B cell (primary cell): Measurements from ENCODE around the gene ZNRD2. TPM values are rescaled to one million over a fixed set of nuclear protein-coding genes. Genes with fewer than 3 reads are reported as not detected.

Source experiments
- ATAC-seq: fragments of 200-7000 bp; cut with Tn5 transposase; one replicate; pipeline ENCODE4 v1.10.0; 2021; ENCODE audit warnings: low read depth, mild to moderate bottlenecking, moderate number of reproducible peaks, moderate library complexity
- CTCF ChIA-PET: fragments of 350-600 bp; sonication (Branson Sonifier 250); formaldehyde crosslinking; loops from one replicate; lab custom pipeline; 2021; ENCODE audit warnings: antibody characterized with exemption, inconsistent platforms; lab: Charles Lee
- POLR2A ChIA-PET: fragments of 350-600 bp; sonication (Branson Sonifier 250); formaldehyde crosslinking; loops from one replicate; lab custom pipeline; 2021; ENCODE audit warnings: antibody characterized with exemption; lab: Charles Lee
- DNase-seq: peaks from one replicate; pipeline ENCODE4 v3.0.0; 2013
- H2AFZ ChIP-seq: 2 replicates; pipeline ENCODE4 v1.6.1; 2012; ENCODE audit warnings: mild to moderate bottlenecking, low read depth, low read length; ENCODE audit not compliant: insufficient read depth, poor library complexity, severe bottlenecking
- H3K27ac ChIP-seq, 2 donors: 1 replicate in 1 of 2; 2 replicates in 1 of 2; pipeline ENCODE4 v1.5.1; 2012 to 2013; ENCODE audit warnings: low read length in 2 of 2, mild to moderate bottlenecking in 2 of 2, moderate library complexity in 1 of 2
- H3K27me3 ChIP-seq, 4 experiments: fragments of 200-600 bp in 1 of 4; sonication (generic) in 1 of 4; replicated peaks in 1 of 4; 1 replicate in 2 of 4; 2 replicates in 2 of 4; pipeline versions ENCODE4 v1.6.1 to v1.7.0; 2013 to 2016; ENCODE audit warnings: low read length in 3 of 4, mild to moderate bottlenecking in 2 of 4, mixed read lengths in 1 of 4, moderate library complexity in 1 of 4; ENCODE audit not compliant: insufficient read depth in 4 of 4, control insufficient read depth in 3 of 4; ENCODE audit errors: control extremely low read depth in 1 of 4
- H3K36me3 ChIP-seq, 2 experiments: replicated peaks in 1 of 2; 1 replicate in 1 of 2; 2 replicates in 1 of 2; pipeline versions ENCODE4 v1.6.1 to v1.7.1; 2013; ENCODE audit warnings: low read length in 1 of 2; ENCODE audit not compliant: insufficient read depth in 2 of 2, control insufficient read depth in 1 of 2; ENCODE audit errors: control extremely low read depth in 1 of 2, extremely low read depth in 1 of 2
- H3K4me1 ChIP-seq, 2 donors: fragments of 200-600 bp in 1 of 2; sonication (generic) in 1 of 2; 1 replicate in 1 of 2; 2 replicates in 1 of 2; pipeline versions ENCODE4 v1.5.1 to v1.6.1; 2013 to 2017; ENCODE audit warnings: low read length in 2 of 2; ENCODE audit not compliant: control insufficient read depth in 2 of 2, insufficient read depth in 2 of 2
- H3K4me2 ChIP-seq: replicated peaks from 2 replicates; pipeline ENCODE3; 2012; ENCODE audit warnings: mild to moderate bottlenecking, low read depth, low read length; ENCODE audit not compliant: poor library complexity, severe bottlenecking
- H3K4me3 ChIP-seq, 5 experiments: fragments of 200-600 bp in 1 of 5; sonication (generic) in 1 of 5; 1 replicate in 3 of 5; 2 replicates in 2 of 5; pipeline versions ENCODE4 v1.5.1 to v1.7.0; 2011 to 2016; ENCODE audit warnings: low read length in 4 of 5, mild to moderate bottlenecking in 4 of 5, low read depth in 2 of 5, control low read depth in 1 of 5, moderate library complexity in 1 of 5; ENCODE audit not compliant: insufficient read depth in 1 of 5; ENCODE audit errors: control extremely low read depth in 1 of 5, extremely low read depth in 1 of 5
- H3K79me2 ChIP-seq: fragments of 200-600 bp; sonication (generic); one replicate; pipeline ENCODE4 v1.6.0; 2016; ENCODE audit warnings: low read length; ENCODE audit not compliant: control insufficient read depth, insufficient read depth
- H3K9ac ChIP-seq: fragments of 200-600 bp; sonication (generic); 2 replicates; pipeline ENCODE4 v1.6.1; 2017; ENCODE audit warnings: mild to moderate bottlenecking, low read length, moderate library complexity
- H3K9me3 ChIP-seq, 3 donors: one replicate each; pipeline versions ENCODE4 v1.6.1 to v1.7.1; 2013; ENCODE audit warnings: low read length in 2 of 3; ENCODE audit not compliant: control insufficient read depth in 2 of 3, insufficient read depth in 1 of 3; ENCODE audit errors: control extremely low read depth in 1 of 3
- H4K20me1 ChIP-seq: 2 replicates; pipeline ENCODE4 v1.6.0; 2012; ENCODE audit warnings: mild to moderate bottlenecking, low read length; ENCODE audit not compliant: insufficient read depth, control insufficient read depth, poor library complexity, severe bottlenecking
- H3K27ac Mint-ChIP-seq: one replicate; pipeline ENCODE4 v1.8.0; 2021; ENCODE audit warnings: mixed read lengths
- H3K27me3 Mint-ChIP-seq: one replicate; pipeline ENCODE4 v1.8.0; 2021; ENCODE audit warnings: mixed read lengths
- H3K4me1 Mint-ChIP-seq: one replicate; pipeline ENCODE4 v1.8.0; 2021; ENCODE audit warnings: mixed read lengths
- H3K4me3 Mint-ChIP-seq: one replicate; pipeline ENCODE4 v1.8.0; 2021; ENCODE audit warnings: mixed read lengths
- H3K9me3 Mint-ChIP-seq: one replicate; pipeline ENCODE4 v1.8.0; 2022; ENCODE audit warnings: mixed read lengths; ENCODE audit not compliant: insufficient read depth
- CTCF ChIP-seq: fragments of 200-600 bp; IDR thresholded peaks from one replicate; pipeline ENCODE4 v1.8.0; 2022; ENCODE audit warnings: antibody characterized with exemption, mild to moderate bottlenecking
- EZH2 ChIP-seq: IDR thresholded peaks from 2 replicates; pipeline ENCODE4 v1.6.1; 2012; ENCODE audit warnings: borderline replicate concordance, low read depth, mild to moderate bottlenecking, moderate library complexity, low read length; ENCODE audit not compliant: insufficient read depth, poor library complexity, severe bottlenecking
- WGBS: methylation state at CpG from one replicate; pipeline ENCODE4 v1.1.5; 2013; ENCODE audit warnings: missing lambda C conversion rate; ENCODE audit not compliant: insufficient coverage; 5-methylcytosine and 5-hydroxymethylcytosine counted together
- intact Hi-C: fragments of 100-400 bp; cut with micrococcal nuclease; formaldehyde crosslinking; loops from one replicate; pipeline ENCODE4 v1.10.0; 2022
- polyA plus RNA-seq: library from polyadenylated mRNA; depleted of rRNA; stranded (reverse); fragments of >200 nt; gene quantifications from 2 replicates; pipeline ENCODE4 v1.2.3, GENCODE V29; 2012
- total RNA-seq, 2 donors: library from RNA; stranded (reverse); fragments of 120-200 nt in 1 of 2; gene quantifications; 1 replicate in 1 of 2; 2 replicates in 1 of 2; pipeline versions ENCODE4 v1.2.3 to v1.2.4, GENCODE V29; 2013 to 2022

Gene ZNRD2
- total and polyA plus RNA-seq, 2 donors (not counting 1 experiment from before 2014, with no cell fraction given): 22.1 to 112 TPM

GRCh38 chr11:65596520-65596919, 26.2 kb downstream of the ZNRD2 start:
- intact Hi-C loops: no loop called here

More at GRCh38 chr11:65596520-65596919, 26.2 kb downstream of the ZNRD2 start:
- Histone ChIP-seq H3K79me2 (peaks cover 10% of the 10 kb centered on the region), H4K20me1 (peaks cover 18% of the 10 kb centered on the region), H3K4me3 (no peak overlapping the region), H3K9ac (no peak overlapping the region), H3K9me3 (no peaks in the 10 kb centered on the region), H3K36me3 (peaks cover 0 to 32% of the 10 kb centered on the region in 2 experiments), H3K4me2 (no peak overlapping the region), H3K27me3 (no peaks in the 10 kb centered on the region), H3K4me1 (peaks cover 3 to 16% of the 10 kb centered on the region in 2 donors), H3K27ac (no peak overlapping the region), H2AFZ (no peak overlapping the region)
- TF ChIP-seq EZH2 (no peak), CTCF (no peak)
- Mint-ChIP-seq H3K9me3 (no peaks in the 10 kb centered on the region), H3K27ac (no peak overlapping the region), H3K27me3 (no peaks in the 10 kb centered on the region), H3K4me3 (no peak overlapping the region), H3K4me1 (peaks cover 14% of the 10 kb centered on the region)
- ChIA-PET CTCF (interaction anchor here (0.8 to 1.3 kb wide), 2 partner anchors 56 to 313 kb away, joined by 3 to 5 read pairs; no protein-coding TSS in a partner anchor), POLR2A (interaction anchor here (1.0 kb wide), 1 partner anchor 54 kb away, joined by 3 read pairs; no protein-coding TSS in a partner anchor)
- no peak for DNase-seq
- no peak for ATAC-seq
- 98% methylated on average over 5 of the region's 6 CpGs for WGBS
